GM21526 (cell line): ENCODE data around the gene RFXAP.

Source experiments
- ATAC-seq: cut with Tn5 transposase; IDR thresholded peaks from one replicate; pipeline ENCODE4 v1.9.1; 2021; ENCODE audit warnings: moderate library complexity; ENCODE audit not compliant: unreplicated experiment, low FRiP score

Gene RFXAP

GRCh38 chr13:36815062-36815461, 4.0 kb upstream of the RFXAP start:
- no peak for ATAC-seq

- ATAC-seq = no peak
These were observed 822 bp upstream of the RFXAP start for GRCh38 chr13:36817996-36818803.

GRCh38 chr13:36819739-36820090, 693 bp downstream of the RFXAP start:
- peak; percentile 18 for ATAC-seq

GRCh38 chr13:36820222-36820621, 1.2 kb downstream of the RFXAP start:
- ATAC-seq = peak; percentile 56

GRCh38 chr13:36822785-36823184, 3.8 kb downstream of the RFXAP start:
- ATAC-seq = no peak

GRCh38 chr13:36829753-36830152, 10.7 kb downstream of the RFXAP start:
- ATAC-seq = no peak

- no peak for ATAC-seq
These were observed 12.3 kb downstream of the RFXAP start for GRCh38 chr13:36831291-36831690.

GRCh38 chr13:36834299-36834698, 15.3 kb downstream of the RFXAP start:
- no peak for ATAC-seq

GRCh38 chr13:36837354-36838092, 18.5 kb downstream of the RFXAP start:
- no peak for ATAC-seq

GRCh38 chr13:36839281-36839680, 20.3 kb downstream of the RFXAP start:
- no peak for ATAC-seq

GRCh38 chr13:36839981-36840380, 21.0 kb downstream of the RFXAP start:
- no peak for ATAC-seq

- no peak for ATAC-seq
These were observed 21.8 kb downstream of the RFXAP start for GRCh38 chr13:36840718-36841250.

- no peak for ATAC-seq
These were observed 22.4 kb downstream of the RFXAP start for GRCh38 chr13:36841391-36841790.

GRCh38 chr13:36847606-36848005, 28.6 kb downstream of the RFXAP start:
- ATAC-seq = no peak

GRCh38 chr13:36848199-36848982, 29.4 kb downstream of the RFXAP start:
- peak; percentile 73 for ATAC-seq

GRCh38 chr13:36850790-36851438, 31.9 kb downstream of the RFXAP start:
- ATAC-seq = no peak

- ATAC-seq = no peak
These were observed 38.2 kb downstream of the RFXAP start for GRCh38 chr13:36857253-36857652.

GRCh38 chr13:36858290-36858689, 39.3 kb downstream of the RFXAP start:
- peak; percentile 81 for ATAC-seq

GRCh38 chr13:36859259-36859658, 40.2 kb downstream of the RFXAP start:
- no peak for ATAC-seq

GRCh38 chr13:36862002-36862685, 43.1 kb downstream of the RFXAP start:
- no peak for ATAC-seq
